A549 treated with AZD9567 at 1 μM for 4 hours (cell line): ENCODE results near the gene ABCA2. TPM values are rescaled to one million over a fixed set of nuclear protein-coding genes. Genes with fewer than 3 reads are reported as not detected.

Experiments used
- total RNA-seq: library from RNA; stranded (reverse); fragments of 200-300 nt; extraction: Qiagen RNA extraction; gene quantifications from 5 replicates; pipeline ENCODE4 v1.2.3, GENCODE V29; 2022; ENCODE audit not compliant: insufficient read depth

ABCA2 gene
- total RNA-seq, 1 experiment from 2014 or later, result 27.5 TPM

Other genes with a start within 250 kb of the ABCA2 start
- 58.2 to 81.2 TPM (median 76.7 TPM) in 5 replicates for gene TMEM141, start 236.9 kb downstream of the ABCA2 start, total RNA-seq
- 0.39 to 0.89 TPM (median 0.44 TPM) in 4 of 5 replicates, not detected in the other for gene CCDC183, start 231.9 kb downstream of the ABCA2 start, total RNA-seq
- gene RABL6, start 220.3 kb downstream of the ABCA2 start, total RNA-seq, result 56.0 to 85.9 TPM (median 80.1 TPM) in 5 replicates
- gene AJM1, start 185.8 kb downstream of the ABCA2 start, total RNA-seq, result 1.9 to 5.0 TPM (median 4.5 TPM) in 5 replicates
- gene PHPT1, start 178.8 kb downstream of the ABCA2 start, total RNA-seq, result 301 to 333 TPM (median 305 TPM) in 5 replicates
- 3.8 to 5.7 TPM (median 4.6 TPM) in 5 replicates for gene MAMDC4, start 175.9 kb downstream of the ABCA2 start, total RNA-seq
- 355 to 516 TPM (median 465 TPM) in 5 replicates for gene EDF1, start 161.9 kb downstream of the ABCA2 start, total RNA-seq
- 28.1 to 60.7 TPM (median 48.5 TPM) in 5 replicates for gene TRAF2, start 141.7 kb downstream of the ABCA2 start, total RNA-seq
- gene FBXW5, start 83.5 kb downstream of the ABCA2 start, total RNA-seq, result 62.3 to 108 TPM (median 104 TPM) in 5 replicates
- gene C8G, start 83.0 kb downstream of the ABCA2 start, total RNA-seq, result 1.0 to 1.7 TPM (median 1.3 TPM) in 4 of 5 replicates, not detected in the other
- 1.3 to 2.0 TPM (median 1.6 TPM) in 4 of 5 replicates, not detected in the other for gene LCN12, start 76.0 kb downstream of the ABCA2 start, total RNA-seq
- gene PTGDS, start 50.7 kb downstream of the ABCA2 start, total RNA-seq, result 0.14 to 0.73 TPM (median 0.66 TPM) in 4 of 5 replicates, not detected in the other
- 0.02 to 0.14 TPM (median 0.10 TPM) in 4 of 5 replicates, not detected in the other for gene LCNL1, start 45.2 kb downstream of the ABCA2 start, total RNA-seq
- gene PAXX, start 35.8 kb downstream of the ABCA2 start, total RNA-seq, result 24.8 to 86.1 TPM (median 80.8 TPM) in 5 replicates
- 4.0 to 4.9 TPM (median 4.4 TPM) in 4 of 5 replicates, not detected in the other for gene CLIC3, start 31.7 kb downstream of the ABCA2 start, total RNA-seq
- 0.03 to 0.09 TPM (median 0.03 TPM) in 4 of 5 replicates, not detected in the other for gene FUT7, start 3.9 kb upstream of the ABCA2 start, total RNA-seq
- gene NPDC1, start 17.9 kb upstream of the ABCA2 start, total RNA-seq, result 49.4 to 88.3 TPM (median 87.7 TPM) in 5 replicates
- gene ENTPD2, start 25.8 kb upstream of the ABCA2 start, total RNA-seq, result 1.4 to 3.0 TPM (median 2.6 TPM) in 5 replicates
- 14.9 to 28.4 TPM (median 24.6 TPM) in 5 replicates for gene SAPCD2, start 42.3 kb upstream of the ABCA2 start, total RNA-seq
- gene UAP1L1, start 49.3 kb upstream of the ABCA2 start, total RNA-seq, result 9.8 to 16.4 TPM (median 11.7 TPM) in 5 replicates
- gene MAN1B1, start 58.7 kb upstream of the ABCA2 start, total RNA-seq, result 40.8 to 56.5 TPM (median 52.7 TPM) in 5 replicates
- gene DPP7, start 86.5 kb upstream of the ABCA2 start, total RNA-seq, result 65.1 to 122 TPM (median 115 TPM) in 5 replicates
- 0.19 to 0.95 TPM (median 0.29 TPM) in 4 of 5 replicates, not detected in the other for gene GRIN1, start 110.9 kb upstream of the ABCA2 start, total RNA-seq
- gene LRRC26, start 141.8 kb upstream of the ABCA2 start, total RNA-seq, result 0.99 to 1.8 TPM (median 1.3 TPM) in 4 of 5 replicates, not detected in the other
- gene TMEM210, start 143.8 kb upstream of the ABCA2 start, total RNA-seq, result not detected in 5 replicates
- 23.3 to 39.2 TPM (median 38.3 TPM) in 5 replicates for gene ANAPC2, start 160.3 kb upstream of the ABCA2 start, total RNA-seq
- gene SSNA1, start 160.4 kb upstream of the ABCA2 start, total RNA-seq, result 119 to 158 TPM (median 150 TPM) in 5 replicates
- 9.3 to 14.1 TPM (median 12.9 TPM) in 5 replicates for gene TPRN, start 172.5 kb upstream of the ABCA2 start, total RNA-seq
- gene TMEM203, start 177.4 kb upstream of the ABCA2 start, total RNA-seq, result 32.0 to 48.4 TPM (median 46.4 TPM) in 5 replicates
- 10.9 to 20.2 TPM (median 20.0 TPM) in 5 replicates for gene NDOR1, start 177.5 kb upstream of the ABCA2 start, total RNA-seq
- 1.7 to 2.3 TPM (median 1.8 TPM) in 4 of 5 replicates, not detected in the other for gene RNF208, start 194.0 kb upstream of the ABCA2 start, total RNA-seq
- gene CYSRT1, start 196.9 kb upstream of the ABCA2 start, total RNA-seq, result 1.7 to 4.2 TPM (median 3.2 TPM) in 5 replicates
- gene RNF224, start 199.3 kb upstream of the ABCA2 start, total RNA-seq, result 0.17 to 0.29 TPM (median 0.22 TPM) in 4 of 5 replicates, not detected in the other
- 0.06 to 0.14 TPM (median 0.10 TPM) in 4 of 5 replicates, not detected in the other for gene SLC34A3, start 202.7 kb upstream of the ABCA2 start, total RNA-seq
- gene TUBB4B, start 213.1 kb upstream of the ABCA2 start, total RNA-seq, result 802 to 950 TPM (median 862 TPM) in 5 replicates
- gene STPG3, start 223.0 kb upstream of the ABCA2 start, total RNA-seq, result not detected in 5 replicates
- gene NELFB, start 227.1 kb upstream of the ABCA2 start, total RNA-seq, result 48.5 to 62.6 TPM (median 57.4 TPM) in 5 replicates
- 15.9 to 26.2 TPM (median 25.4 TPM) in 5 replicates for gene TOR4A, start 249.5 kb upstream of the ABCA2 start, total RNA-seq